Endothelial cell of umbilical vein (primary cell): ENCODE results near the gene RNF111. TPM values are rescaled to one million over a fixed set of nuclear protein-coding genes. Genes with fewer than 3 reads are reported as not detected.

Experiments
- BruUV-seq: library from RNA; stranded (reverse); fragments of 400-500 nt; replicated peaks from 2 replicates; lab custom pipeline; 2021; lab: Mats Ljungman, UMichigan
- CTCF ChIA-PET: fragments of 300-600, 350-600 bp; sonication (Branson Sonifier 250); formaldehyde crosslinking; loops from one replicate; lab custom pipeline; 2021; ENCODE audit warnings: antibody characterized with exemption, inconsistent platforms; lab: Charles Lee
- POLR2A ChIA-PET: fragments of 300-600, 350-600 bp; sonication (Branson Sonifier 250); formaldehyde crosslinking; loops from one replicate; lab custom pipeline; 2021; ENCODE audit warnings: antibody characterized with exemption, inconsistent platforms; lab: Charles Lee
- DNase-seq: peaks from one replicate; pipeline ENCODE4 v3.0.0-alpha.2; 2011; ENCODE audit warnings: low read depth, low spot score
- FAIRE-seq: peaks from 2 replicates; lab custom pipeline; 2011; peaks lifted over from hg19 to GRCh38; lab: Jason Lieb, UNC
- H2AFZ ChIP-seq: 2 replicates; pipeline ENCODE4 v1.6.0; 2012; ENCODE audit warnings: low read depth, low read length, control low read depth, inconsistent platforms
- H3K27ac ChIP-seq: 2 replicates; pipeline ENCODE4 v1.5.1; 2011; ENCODE audit warnings: low read depth, mild to moderate bottlenecking, control low read depth, low read length, moderate library complexity; ENCODE audit not compliant: insufficient read depth
- H3K27me3 ChIP-seq, 2 experiments: 2 replicates each; pipeline versions ENCODE4 v1.6.0 to v1.6.1; 2011; ENCODE audit warnings: low read length in 2 of 2, mixed read lengths in 1 of 2; ENCODE audit not compliant: control insufficient read depth in 2 of 2, insufficient read depth in 2 of 2
- H3K36me3 ChIP-seq, 2 experiments: 2 replicates in 1 of 2; 3 replicates in 1 of 2; pipeline ENCODE4 v1.5.1; 2011; ENCODE audit warnings: low read length in 2 of 2, mild to moderate bottlenecking in 1 of 2, moderate library complexity in 1 of 2; ENCODE audit not compliant: control insufficient read depth in 2 of 2, insufficient read depth in 2 of 2; ENCODE audit errors: extremely low read depth in 1 of 2
- H3K4me1 ChIP-seq: 3 replicates; pipeline ENCODE4 v1.5.1; 2011; ENCODE audit warnings: mild to moderate bottlenecking, low read length; ENCODE audit not compliant: control insufficient read depth, insufficient read depth; ENCODE audit errors: extremely low read depth
- H3K4me2 ChIP-seq: 2 replicates; pipeline ENCODE4 v1.6.1; 2011; ENCODE audit warnings: low read length, control low read depth, mixed read lengths; ENCODE audit not compliant: insufficient read depth
- H3K4me3 ChIP-seq, 3 experiments: fragments of 200-600 bp in 1 of 3; sonication (generic), shearing (Covaris generic) in 1 of 3; replicated peaks in 1 of 3; 2 replicates each; pipeline ENCODE4 v1.5.1; 2011 to 2016; ENCODE audit warnings: control low read depth in 3 of 3, low read length in 3 of 3, mild to moderate bottlenecking in 2 of 3, inconsistent platforms in 1 of 3, low read depth in 1 of 3, moderate library complexity in 1 of 3; ENCODE audit not compliant: insufficient read depth in 1 of 3
- H3K79me2 ChIP-seq: 2 replicates; pipeline ENCODE4 v1.6.0; 2012; ENCODE audit warnings: low read length, inconsistent platforms; ENCODE audit not compliant: control insufficient read depth, insufficient read depth
- H3K9ac ChIP-seq: replicated peaks from 2 replicates; pipeline ENCODE3; 2011; ENCODE audit warnings: low read length, control low read depth; ENCODE audit not compliant: insufficient read depth; ENCODE audit errors: extremely low read depth
- H3K9me1 ChIP-seq: replicated peaks from 3 replicates; pipeline ENCODE4 v1.6.0; 2011; ENCODE audit warnings: mild to moderate bottlenecking, low read length; ENCODE audit not compliant: control insufficient read depth, insufficient read depth; ENCODE audit errors: extremely low read depth
- H3K9me3 ChIP-seq: replicated peaks from 2 replicates; pipeline ENCODE4 v1.5.1; 2012; ENCODE audit warnings: low read length, inconsistent platforms; ENCODE audit not compliant: control insufficient read depth, insufficient read depth
- H4K20me1 ChIP-seq: replicated peaks from 2 replicates; pipeline ENCODE3; 2011; ENCODE audit warnings: mild to moderate bottlenecking, low read length; ENCODE audit not compliant: control insufficient read depth, insufficient read depth; ENCODE audit errors: extremely low read depth
- CTCF ChIP-seq, 2 donors: IDR thresholded peaks; 1 replicate in 1 of 2; 2 replicates in 1 of 2; pipeline ENCODE4 v1.5.1; 2011; ENCODE audit warnings: low read length in 2 of 2, mild to moderate bottlenecking in 2 of 2, moderate library complexity in 2 of 2, control low read depth in 1 of 2, inconsistent platforms in 1 of 2, low read depth in 1 of 2; ENCODE audit not compliant: insufficient read depth in 1 of 2; ENCODE audit errors: extremely low read depth in 1 of 2
- EZH2 ChIP-seq: IDR thresholded peaks from 2 replicates; pipeline ENCODE4 v1.6.1; 2012; ENCODE audit warnings: borderline replicate concordance, low read depth, mild to moderate bottlenecking, moderate library complexity, low read length, inconsistent platforms; ENCODE audit not compliant: severe bottlenecking
- FOS ChIP-seq: IDR thresholded peaks from 2 replicates; pipeline ENCODE4 v1.6.1; 2011; ENCODE audit warnings: mild to moderate bottlenecking, low read length, moderate library complexity, borderline replicate concordance; ENCODE audit not compliant: insufficient read depth
- GATA2 ChIP-seq: IDR thresholded peaks from 2 replicates; pipeline ENCODE4 v1.7.0; 2011; ENCODE audit warnings: low read depth, mild to moderate bottlenecking, moderate library complexity, mixed read lengths, low read length; ENCODE audit not compliant: insufficient read length, insufficient read depth
- JUN ChIP-seq: IDR thresholded peaks from 2 replicates; pipeline ENCODE4 v1.6.1; 2011; ENCODE audit warnings: borderline replicate concordance, low read depth; ENCODE audit not compliant: insufficient read length, insufficient read depth
- MYC ChIP-seq: IDR thresholded peaks from one replicate; pipeline ENCODE4 v1.6.1; 2011; ENCODE audit warnings: mild to moderate bottlenecking, low read depth, low read length
- POLR2AphosphoS5 ChIP-seq: IDR thresholded peaks from 2 replicates; pipeline ENCODE4 v1.6.1; 2012; ENCODE audit warnings: low read depth, mild to moderate bottlenecking, control low read depth, low read length, moderate library complexity; ENCODE audit not compliant: insufficient read depth
- dilution Hi-C: fragments of 300-500 bp; cut with MboI; formaldehyde crosslinking; loops from one replicate; pipeline ENCODE4 v1.15.0; 2019; ENCODE audit warnings: low sequenced_read_pairs; ENCODE audit not compliant: extremely low pct_ligation_motif_present
- intact Hi-C: fragments of 100-400 bp; cut with micrococcal nuclease; formaldehyde crosslinking; loops from one replicate; pipeline ENCODE4 v1.10.0; 2022
- polyA plus RNA-seq, 4 experiments: library from polyadenylated mRNA; depleted of rRNA in 3 of 4; stranded (reverse) in 3 of 4; unstranded in 1 of 4; fragments of >200 nt; gene quantifications; 2 replicates each; pipeline versions ENCODE4 v1.2.1 to v1.2.3, GENCODE V29; 2011 to 2012; ENCODE audit warnings: missing spikeins in 1 of 4
- total RNA-seq: library from RNA; stranded (reverse); gene quantifications from 2 replicates; pipeline ENCODE4 v1.2.3, GENCODE V29; 2021
- TF ChIP-seq, protein P1 (sequence below): IDR thresholded peaks from 2 replicates; pipeline ENCODE4 v1.6.1; 2011; ENCODE audit not compliant: insufficient read depth, insufficient read length

RNF111 gene
- total and polyA plus RNA-seq, 2 donors (not counting 3 experiments of a cell fraction or from before 2014, with no cell fraction given), result 22.3 to 42.6 TPM

GRCh38 chr15:59011262-59011952 is 23.9 kb downstream of the RNF111 start:
- Histone ChIP-seq H2AFZ (no peak overlapping the region), H3K4me3 (no peak overlapping the region), H3K36me3 (peaks cover 0 to 2% of the 10 kb centered on the region in 2 experiments), H3K9ac (no peak overlapping the region), H3K27ac (no peak overlapping the region), H3K4me2 (no peak overlapping the region), H3K4me1 (no peaks in the 10 kb centered on the region), H3K9me3 (no peaks in the 10 kb centered on the region), H3K27me3 (no peaks in the 10 kb centered on the region), H3K9me1 (no peaks in the 10 kb centered on the region), H4K20me1 (peaks cover 4% of the 10 kb centered on the region), H3K79me2 (peaks cover 77% of the 10 kb centered on the region)
- DNase-seq (no peak), FAIRE-seq (no peak)
- BruUV-seq, result no TSS peak
- ChIA-PET POLR2A (no interaction called here), CTCF (no interaction called here)
- TF ChIP-seq JUN, result no peak
- TF ChIP-seq EZH2, result no peak
- TF ChIP-seq, protein P1, sequence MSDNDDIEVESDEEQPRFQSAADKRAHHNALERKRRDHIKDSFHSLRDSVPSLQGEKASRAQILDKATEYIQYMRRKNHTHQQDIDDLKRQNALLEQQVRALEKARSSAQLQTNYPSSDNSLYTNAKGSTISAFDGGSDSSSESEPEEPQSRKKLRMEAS, result no peak
- TF ChIP-seq GATA2, result no peak
- no peak for TF ChIP-seq CTCF (IDR thresholded peaks at IDR 0.05; ENCODE audit: extremely low read depth in 1 of 2, insufficient read depth in 1 of 2, low read depth in 1 of 2, low read length in 2 of 2)
- no peak for TF ChIP-seq POLR2AphosphoS5
- no peak for TF ChIP-seq FOS
- no peak for TF ChIP-seq MYC
- intact Hi-C loops (no loop called here), dilution Hi-C loops (no loop called here)
